GM15510 (cell line): ENCODE measurements around the gene HERC3.
A peak's percentile ranks its signal among the peaks of the same experiment; 100 is the strongest.

Source experiments
- POLR2A ChIP-seq: IDR thresholded peaks from 3 replicates; pipeline ENCODE4 v1.6.1; 2011; ENCODE audit warnings: borderline replicate concordance; ENCODE audit not compliant: insufficient read length; ENCODE audit errors: extremely low read depth

Gene HERC3

DNA sequence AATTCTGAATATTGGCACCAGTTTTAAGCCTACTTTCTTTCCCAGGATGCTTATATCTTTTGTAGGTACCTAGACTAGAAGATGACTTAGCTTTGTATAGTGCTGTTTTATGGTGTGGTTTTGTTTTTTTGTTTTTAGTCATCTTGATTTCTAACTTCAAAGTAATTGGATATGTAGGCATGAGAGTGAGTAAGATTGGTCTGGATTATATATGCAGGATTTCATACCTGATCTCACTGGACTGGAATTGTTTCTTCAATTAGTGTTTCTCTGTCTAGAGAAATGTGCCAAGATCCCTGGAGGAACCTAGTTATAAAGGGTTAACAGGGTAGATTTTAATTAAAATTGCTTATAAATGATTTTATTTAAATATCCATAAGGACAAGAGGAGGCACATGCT, 82.3 kb downstream of the HERC3 start:
- TF ChIP-seq POLR2A = no peak

DNA sequence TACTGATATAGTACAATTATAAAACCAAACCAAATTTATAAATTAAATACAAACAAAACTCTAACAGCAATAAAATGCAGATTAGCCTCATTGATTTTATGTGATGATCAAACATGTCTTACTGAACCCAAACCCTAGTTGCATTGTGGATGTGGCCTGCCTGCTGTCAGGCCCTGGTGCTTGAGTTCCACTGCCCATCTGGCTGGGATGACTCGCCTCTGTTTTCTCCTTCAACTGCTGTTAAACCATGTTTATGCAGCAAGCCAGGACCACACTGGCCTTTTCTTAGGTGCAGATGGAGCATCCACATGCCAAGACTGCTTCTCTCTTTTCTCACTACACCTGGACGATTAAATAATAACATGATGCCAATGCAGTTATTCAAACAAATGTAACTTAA, 82.7 kb downstream of the HERC3 start:
- no peak for TF ChIP-seq POLR2A

GRCh38 chr4:88675543-88675942, 83.3 kb downstream of the HERC3 start:
- no peak for TF ChIP-seq POLR2A

GRCh38 chr4:88681209-88681608, 88.9 kb downstream of the HERC3 start:
- no peak for TF ChIP-seq POLR2A

- no peak for TF ChIP-seq POLR2A
These were observed 98.1 kb downstream of the HERC3 start for GRCh38 chr4:88690355-88690754.

DNA sequence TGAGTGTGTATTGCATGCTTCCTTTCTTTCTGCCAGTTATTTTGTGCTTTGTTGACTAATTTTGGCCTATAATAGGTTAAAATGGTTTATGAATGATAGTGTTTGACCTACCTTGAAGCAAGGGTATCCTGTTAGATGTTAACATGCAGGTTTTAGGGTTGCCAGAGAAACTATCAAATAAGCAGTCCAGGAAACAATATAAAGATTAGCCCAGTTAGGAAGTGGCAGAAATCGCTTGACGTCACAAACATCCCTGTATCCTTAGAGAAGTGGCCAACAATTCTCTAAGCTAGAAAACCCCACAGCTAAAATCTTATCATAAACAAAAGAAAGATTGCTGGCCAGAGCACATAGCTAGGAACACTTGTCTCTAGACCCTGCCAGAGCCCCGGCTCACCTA, 101.5 kb downstream of the HERC3 start:
- no peak for TF ChIP-seq POLR2A

DNA sequence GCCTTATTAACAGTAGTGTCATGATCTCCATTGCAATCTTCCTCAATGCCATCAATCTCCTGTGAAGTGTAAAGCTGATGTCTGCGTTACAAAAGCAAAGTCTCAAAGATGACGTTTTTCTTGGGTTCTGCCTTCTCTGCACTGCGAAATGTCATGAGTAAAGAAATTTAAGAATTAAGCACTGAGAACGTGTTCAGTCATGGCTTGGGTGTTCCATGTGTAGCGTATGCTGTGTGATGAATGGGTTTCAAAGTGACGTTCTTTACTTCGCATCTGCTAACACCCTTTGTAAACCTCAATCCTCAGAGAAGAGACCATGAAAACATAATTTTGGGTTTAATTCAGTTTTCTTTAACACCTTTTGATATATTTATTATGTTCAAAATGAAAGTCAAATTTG, 104.3 kb downstream of the HERC3 start:
- no peak for TF ChIP-seq POLR2A

- TF ChIP-seq POLR2A = no peak
These were observed 104.9 kb downstream of the HERC3 start for GRCh38 chr4:88697141-88697540.

DNA sequence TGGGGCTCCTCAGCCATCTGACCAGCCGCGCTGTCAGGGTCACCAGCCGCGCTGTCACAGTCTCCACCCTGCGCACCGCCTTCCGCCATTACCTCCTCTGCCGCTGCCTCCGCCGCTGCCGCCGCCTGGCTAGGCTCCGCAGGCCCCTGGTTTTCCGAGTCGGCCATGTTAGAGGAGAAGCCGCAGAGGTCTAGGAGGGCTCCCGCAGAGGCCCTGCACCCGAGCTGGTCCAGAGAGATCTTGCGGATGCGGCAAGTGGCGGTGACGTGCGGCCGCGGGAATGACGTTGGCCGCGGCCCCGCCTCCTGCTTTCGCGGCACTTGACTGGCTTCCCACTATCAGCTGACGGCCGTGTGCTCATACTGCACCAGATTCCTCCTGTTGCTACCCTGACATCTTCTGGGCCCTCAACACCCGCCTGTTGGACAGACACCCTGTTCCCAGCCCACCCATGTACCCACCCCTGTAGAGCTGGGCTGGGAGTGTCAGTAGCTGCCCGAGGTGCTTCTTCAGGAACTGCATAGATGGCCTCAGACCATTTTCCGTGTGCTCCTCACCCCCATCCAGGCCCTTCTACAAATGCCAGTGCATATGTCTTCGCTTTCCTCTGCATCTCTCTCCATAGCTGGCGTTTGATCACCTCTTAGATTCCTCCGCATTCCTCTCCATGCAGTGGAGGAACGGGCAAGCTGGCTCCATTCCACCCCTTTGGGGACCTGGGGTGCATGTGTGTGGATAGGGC, 105.5 kb downstream of the HERC3 start, which contains the start of gene NAP1L5:
Gene NAP1L5 (minus strand): TSS at position 242 of the 742 bp plus-strand sequence. CDS start 75 bp downstream, at position 167.
- TF ChIP-seq POLR2A = peak; percentile 48

DNA sequence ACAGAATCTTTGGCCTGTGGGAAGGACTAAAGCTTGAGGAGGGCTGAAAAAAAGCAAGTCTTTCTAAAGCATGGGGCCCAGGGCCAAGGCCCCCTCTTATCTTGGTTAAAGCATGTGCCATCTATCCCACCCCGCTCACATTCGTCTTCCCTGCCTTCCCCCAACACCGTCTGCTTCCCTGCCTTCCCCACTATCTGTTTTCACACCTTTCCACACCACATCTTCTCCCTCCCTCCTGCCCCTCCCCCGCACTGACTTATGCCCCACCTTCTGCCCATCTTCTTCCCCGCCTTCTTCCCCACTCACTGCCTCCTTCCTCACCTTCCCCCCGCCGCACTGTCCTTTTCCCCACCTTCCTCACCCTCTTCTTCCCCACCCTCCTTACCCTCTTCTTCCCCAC, 106.2 kb downstream of the HERC3 start:
- TF ChIP-seq POLR2A = no peak

DNA sequence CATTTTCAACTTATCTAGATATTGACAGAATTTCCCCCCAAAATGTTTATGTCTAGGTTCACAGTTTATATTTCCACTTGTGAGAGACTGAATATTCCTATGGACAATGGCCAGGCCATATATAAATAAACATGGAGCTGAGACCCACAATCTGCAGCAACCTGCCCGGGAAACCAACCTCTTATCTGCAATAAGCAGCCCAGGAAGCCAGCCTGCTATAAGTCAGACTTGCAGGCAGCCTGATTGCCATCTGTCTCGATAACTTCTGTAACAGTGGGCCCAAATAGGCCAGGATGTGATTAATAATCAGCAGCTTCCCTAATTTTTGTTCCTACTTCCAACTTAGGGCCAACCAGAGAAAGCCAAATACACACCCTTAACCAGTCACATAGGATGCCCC, 110.5 kb downstream of the HERC3 start:
- no peak for TF ChIP-seq POLR2A

DNA sequence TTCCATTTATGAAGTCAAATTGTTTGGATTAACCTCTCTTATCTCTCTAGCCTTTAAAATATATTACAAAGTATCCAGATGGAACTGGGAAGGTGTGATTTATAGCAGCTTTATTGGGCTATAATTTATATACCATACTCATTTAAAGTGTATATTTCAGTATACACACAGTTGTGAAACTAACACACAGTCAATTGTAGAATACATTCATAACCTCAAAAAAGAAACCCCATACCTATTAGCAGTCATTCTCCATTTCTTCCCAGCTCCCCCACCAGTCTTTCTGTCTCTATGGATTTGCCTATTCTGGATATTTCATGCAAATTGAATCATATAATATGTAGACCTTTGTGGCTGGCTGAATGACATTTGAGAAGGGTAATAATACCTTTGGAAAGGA, 112.9 kb downstream of the HERC3 start:
- no peak for TF ChIP-seq POLR2A

DNA sequence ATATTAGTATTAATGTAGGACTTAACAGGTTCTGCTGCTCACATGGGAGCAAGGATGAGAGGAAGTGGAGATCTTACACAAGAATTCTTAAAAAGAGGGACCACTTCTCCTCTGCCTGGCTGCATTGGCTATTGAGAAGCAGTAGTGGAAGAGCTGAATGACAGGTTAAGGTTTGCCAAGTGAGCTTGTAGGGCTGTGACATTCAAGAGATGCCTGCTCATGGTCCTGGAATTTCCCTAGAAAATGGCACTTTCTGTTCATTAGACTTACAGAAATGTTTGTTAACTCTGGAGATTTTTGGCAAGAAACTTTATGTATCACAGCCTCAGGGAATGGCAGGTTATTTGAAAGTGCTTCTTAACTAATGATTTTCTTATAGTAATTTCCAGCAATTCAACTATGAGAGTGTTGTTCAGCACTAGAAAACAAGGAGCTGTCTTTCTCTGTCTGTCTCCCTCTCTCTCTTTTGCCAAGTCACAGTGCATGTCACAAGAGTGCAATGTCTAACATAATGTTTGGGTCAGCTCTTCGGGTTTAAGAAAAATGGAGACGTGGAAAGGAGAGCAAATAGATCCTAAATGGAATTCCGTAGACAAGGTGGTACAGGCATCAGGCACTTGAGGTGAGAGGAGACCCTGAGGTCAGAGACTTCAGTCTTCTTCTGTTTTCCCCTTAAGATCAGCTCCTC, 113.7 kb downstream of the HERC3 start:
- TF ChIP-seq POLR2A = no peak

GRCh38 chr4:88706574-88706973, 114.3 kb downstream of the HERC3 start:
- no peak for TF ChIP-seq POLR2A

DNA sequence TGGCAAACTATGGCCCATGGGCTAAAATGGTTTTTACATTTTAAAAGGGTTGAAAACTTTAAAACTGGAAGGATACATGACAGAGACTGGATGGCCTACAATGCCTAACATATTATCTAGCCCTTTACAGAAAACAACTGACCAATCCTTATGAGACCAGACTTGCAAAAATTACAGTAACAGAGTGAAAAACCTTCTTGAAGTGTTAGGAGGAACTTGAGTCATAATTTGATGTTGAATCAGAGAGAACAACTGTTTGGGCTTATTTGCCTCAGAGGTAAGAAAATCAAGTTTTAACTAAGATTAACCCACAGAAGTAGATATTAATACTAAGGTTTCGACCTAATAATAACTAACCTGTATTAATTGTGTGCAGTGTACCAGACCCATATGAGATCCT, 117.7 kb downstream of the HERC3 start:
- no peak for TF ChIP-seq POLR2A

GRCh38 chr4:88713782-88714181, 121.5 kb downstream of the HERC3 start:
- no peak for TF ChIP-seq POLR2A

- no peak for TF ChIP-seq POLR2A
These were observed 125.8 kb downstream of the HERC3 start for GRCh38 chr4:88718098-88718497.

DNA sequence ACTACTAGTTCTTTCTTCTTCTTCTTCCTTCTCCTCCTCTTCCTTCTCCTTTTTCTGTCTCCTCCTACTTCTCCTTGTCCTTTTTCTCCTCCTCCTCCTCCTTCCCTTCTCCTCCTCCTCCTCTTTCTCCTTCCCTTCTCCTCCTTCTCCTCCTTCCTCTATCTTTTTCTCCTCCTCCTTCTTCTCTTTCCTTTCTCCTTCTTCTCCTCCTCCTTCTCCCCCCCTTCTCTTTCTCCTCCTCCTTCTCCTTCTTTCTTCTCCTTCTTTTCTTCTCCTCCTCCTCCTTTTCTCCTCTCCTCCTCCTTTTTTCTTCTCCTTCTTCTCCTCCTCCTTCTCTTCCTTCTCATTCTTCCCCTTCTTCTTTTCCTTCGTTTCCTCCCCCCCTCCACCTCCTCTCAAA, 127.1 kb downstream of the HERC3 start:
- TF ChIP-seq POLR2A = no peak
